Esophagus squamous epithelium (tissue), 5 donors: ENCODE data around the gene RABL3. TPM values are rescaled to one million over a fixed set of nuclear protein-coding genes. Genes with fewer than 3 reads are reported as not detected.

Source experiments
- DNase-seq: peaks from one replicate; lab custom pipeline; 2025; lab: John Stamatoyannopoulos, UW
- H3K27ac ChIP-seq, 4 donors: fragments of 200-600 bp; sonication (generic); one replicate each; pipeline ENCODE4 v1.5.1; 2016 to 2019; ENCODE audit warnings: mild to moderate bottlenecking in 1 of 4
- H3K27me3 ChIP-seq, 4 donors: fragments of 200-600 bp; sonication (generic); 1 replicate in 3 of 4; 2 replicates in 1 of 4; pipeline versions ENCODE4 v1.5.1 to v1.6.0; 2017 to 2021; ENCODE audit warnings: antibody characterized with exemption in 1 of 4
- H3K36me3 ChIP-seq, 3 donors: fragments of 200-600 bp; sonication (generic); one replicate each; pipeline ENCODE4 v1.5.1; 2016 to 2019
- H3K4me1 ChIP-seq, 3 donors: fragments of 200-600 bp; sonication (generic); one replicate each; pipeline ENCODE4 v1.5.1; 2017 to 2019
- H3K4me3 ChIP-seq, 4 donors: fragments of 200-600 bp; sonication (generic); 1 replicate in 3 of 4; 2 replicates in 1 of 4; pipeline ENCODE4 v1.5.1; 2016 to 2019; ENCODE audit warnings: mild to moderate bottlenecking in 2 of 4, moderate library complexity in 1 of 4
- H3K9me3 ChIP-seq, 3 donors: fragments of 200-600 bp; sonication (generic); one replicate each; pipeline ENCODE4 v1.5.1; 2016 to 2019
- CTCF ChIP-seq, 6 experiments: fragments of 450-650 bp in 4 of 6; fragments of 200-600 bp in 2 of 6; sonication (generic) in 2 of 6; IDR thresholded peaks; one replicate each; pipeline ENCODE4 v1.5.1; 2016 to 2019; ENCODE audit warnings: antibody characterized with exemption in 6 of 6, mild to moderate bottlenecking in 4 of 6, moderate library complexity in 4 of 6
- POLR2A ChIP-seq, 4 donors: fragments of 450-650 bp; IDR thresholded peaks; one replicate each; pipeline ENCODE4 v1.6.1; 2017; ENCODE audit warnings: antibody characterized with exemption in 4 of 4, mild to moderate bottlenecking in 4 of 4, moderate library complexity in 3 of 4
- WGBS, 2 donors: methylation state at CpG; one replicate each; pipeline ENCODE4 v1.1.5; 2018; 5-methylcytosine and 5-hydroxymethylcytosine counted together
- intact Hi-C: fragments of 100-400 bp; cut with DNase I; formaldehyde crosslinking; loops from one replicate; pipeline ENCODE4 v1.15.0; 2022
- total RNA-seq, 4 donors: library from RNA; depleted of rRNA; stranded (reverse); fragments of >200 nt; gene quantifications; one replicate each; pipeline ENCODE4 v1.1.0, GENCODE V29; 2016
- donor health status: DM: yes; HTN: yes; CAD: no.

The RABL3 gene
- total RNA-seq, 4 donors from 2014 or later, result 8.0 to 15.4 (median 13.4) TPM

- H3K27me3 ChIP-seq, result no peaks in the 10 kb centered on the region
- H3K4me1 ChIP-seq, result no peaks in the 10 kb centered on the region
- TF ChIP-seq CTCF (IDR thresholded peaks at IDR 0.05) (no peak), POLR2A (IDR thresholded peaks at IDR 0.05) (no peak)
- no peak for DNase-seq
- 76 to 88% methylated on average over 3 of the region's 3 CpGs for WGBS, 2 donors
- intact Hi-C loops, result no loop called here
- no peak overlapping the region for H3K27ac ChIP-seq
- no peak overlapping the region for H3K4me3 ChIP-seq
- H3K9me3 ChIP-seq, result no peaks in the 10 kb centered on the region
- no peaks in the 10 kb centered on the region for H3K36me3 ChIP-seq
These were observed 90.0 kb downstream of the RABL3 start for GRCh38 chr3:120652281-120652680.

DNA sequence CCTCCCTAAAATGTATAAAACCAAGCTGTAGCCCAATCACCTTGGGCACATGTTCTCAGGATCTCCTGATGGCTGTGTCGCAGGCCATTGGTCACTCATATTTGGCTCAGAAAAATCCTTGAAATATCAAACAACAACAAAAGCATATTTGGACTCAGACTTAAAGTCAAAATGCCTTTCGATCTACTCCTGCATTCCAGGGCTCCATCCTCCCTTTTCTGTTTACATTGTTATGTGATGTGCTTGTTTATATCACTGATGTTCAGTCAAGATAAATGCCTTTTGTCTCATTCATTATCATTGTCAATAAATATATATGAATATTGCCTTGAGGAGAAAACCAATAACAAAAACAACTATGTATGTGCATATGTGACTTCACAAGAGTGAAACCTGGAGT, 92.0 kb downstream of the RABL3 start:
- DNase-seq, result no peak
- WGBS, 2 donors, result 71 to 87% methylated on average over 2 of the region's 2 CpGs
- intact Hi-C loops, result no loop called here
- H3K9me3 ChIP-seq, result no peaks in the 10 kb centered on the region
- H3K27me3 ChIP-seq, result peaks cover 0 to 4% (median 0%) of the 10 kb centered on the region in 4 donors
- no peak overlapping the region for H3K27ac ChIP-seq
- no peak for TF ChIP-seq POLR2A (IDR thresholded peaks at IDR 0.05)
- TF ChIP-seq CTCF (IDR thresholded peaks at IDR 0.05), result no peak
- H3K4me3 ChIP-seq, result no peak overlapping the region
- H3K4me1 ChIP-seq, result no peaks in the 10 kb centered on the region
- no peaks in the 10 kb centered on the region for H3K36me3 ChIP-seq

DNA sequence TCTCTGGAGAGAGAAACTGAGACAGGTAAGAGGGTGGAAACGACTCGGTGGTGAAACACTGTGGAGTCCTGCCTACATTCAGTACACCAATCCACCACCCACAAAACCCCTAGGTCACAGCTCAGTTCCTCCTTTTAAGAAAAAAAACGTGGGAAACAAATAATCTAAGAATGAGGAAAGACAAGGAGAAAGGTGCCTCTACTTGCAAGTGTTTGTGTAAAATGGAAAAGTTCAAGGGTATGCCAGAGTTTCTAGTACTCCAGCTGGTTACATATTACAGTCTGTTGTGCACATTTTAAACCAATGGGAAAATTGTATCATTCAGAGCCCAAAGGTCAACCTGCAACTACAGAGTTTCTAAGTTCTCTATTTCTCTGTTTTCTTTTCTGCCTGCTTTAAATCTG, 92.5 kb downstream of the RABL3 start:
- no peak for DNase-seq
- Histone ChIP-seq H3K9me3 (no peaks in the 10 kb centered on the region), H3K27ac (no peak overlapping the region), H3K27me3 (peaks cover 0 to 4% (median 0%) of the 10 kb centered on the region in 4 donors), H3K4me3 (no peak overlapping the region), H3K4me1 (no peaks in the 10 kb centered on the region), H3K36me3 (no peaks in the 10 kb centered on the region)
- TF ChIP-seq POLR2A (IDR thresholded peaks at IDR 0.05) (no peak), CTCF (IDR thresholded peaks at IDR 0.05) (no peak)
- intact Hi-C loops, result no loop called here
- 45 to 64% methylated on average over 3 of the region's 3 CpGs for WGBS, 2 donors

- WGBS, 2 donors, result 74 to 82% methylated on average over 5 of the region's 5 CpGs
- Histone ChIP-seq H3K27me3 (peaks cover 0 to 4% (median 0%) of the 10 kb centered on the region in 4 donors), H3K4me3 (no peak overlapping the region), H3K27ac (no peak overlapping the region), H3K9me3 (no peaks in the 10 kb centered on the region), H3K4me1 (no peaks in the 10 kb centered on the region), H3K36me3 (no peaks in the 10 kb centered on the region)
- intact Hi-C loops, result no loop called here
- no peak for DNase-seq
- TF ChIP-seq CTCF (IDR thresholded peaks at IDR 0.05), result no peak
These were observed 94.0 kb downstream of the RABL3 start for GRCh38 chr3:120648290-120648689.

- no peaks in the 10 kb centered on the region for H3K9me3 ChIP-seq
- intact Hi-C loops, result no loop called here
- DNase-seq, result no peak
- no peak overlapping the region for H3K4me3 ChIP-seq
- 75 to 80% methylated on average over 5 of the region's 5 CpGs for WGBS, 2 donors
- H3K27me3 ChIP-seq, result peaks cover 0 to 4% (median 0%) of the 10 kb centered on the region in 4 donors
- no peak overlapping the region for H3K27ac ChIP-seq
- no peaks in the 10 kb centered on the region for H3K36me3 ChIP-seq
- H3K4me1 ChIP-seq, result no peaks in the 10 kb centered on the region
- TF ChIP-seq CTCF (IDR thresholded peaks at IDR 0.05) (no peak), POLR2A (IDR thresholded peaks at IDR 0.05) (no peak)
These were observed 95.4 kb downstream of the RABL3 start for GRCh38 chr3:120646771-120647432.
